ENCODE data around the gene CABCOCO1.

GRCh38 chr10:61795147-61795546 is 132.4 kb downstream of the CABCOCO1 start:
- TF ChIP-seq EZH2phosphoT487 (IDR thresholded peaks at IDR 0.05; ENCODE audit: low read depth), result no peak
- TF ChIP-seq, protein P1, sequence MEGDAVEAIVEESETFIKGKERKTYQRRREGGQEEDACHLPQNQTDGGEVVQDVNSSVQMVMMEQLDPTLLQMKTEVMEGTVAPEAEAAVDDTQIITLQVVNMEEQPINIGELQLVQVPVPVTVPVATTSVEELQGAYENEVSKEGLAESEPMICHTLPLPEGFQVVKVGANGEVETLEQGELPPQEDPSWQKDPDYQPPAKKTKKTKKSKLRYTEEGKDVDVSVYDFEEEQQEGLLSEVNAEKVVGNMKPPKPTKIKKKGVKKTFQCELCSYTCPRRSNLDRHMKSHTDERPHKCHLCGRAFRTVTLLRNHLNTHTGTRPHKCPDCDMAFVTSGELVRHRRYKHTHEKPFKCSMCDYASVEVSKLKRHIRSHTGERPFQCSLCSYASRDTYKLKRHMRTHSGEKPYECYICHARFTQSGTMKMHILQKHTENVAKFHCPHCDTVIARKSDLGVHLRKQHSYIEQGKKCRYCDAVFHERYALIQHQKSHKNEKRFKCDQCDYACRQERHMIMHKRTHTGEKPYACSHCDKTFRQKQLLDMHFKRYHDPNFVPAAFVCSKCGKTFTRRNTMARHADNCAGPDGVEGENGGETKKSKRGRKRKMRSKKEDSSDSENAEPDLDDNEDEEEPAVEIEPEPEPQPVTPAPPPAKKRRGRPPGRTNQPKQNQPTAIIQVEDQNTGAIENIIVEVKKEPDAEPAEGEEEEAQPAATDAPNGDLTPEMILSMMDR (IDR thresholded peaks at IDR 0.05; ENCODE audit: low read depth, low read length), result no peak
